Body of pancreas (tissue), 4 donors: Measurements from ENCODE around the gene KRTAP10-1.

ENCODE experiments used
- CTCF ChIP-seq, 7 experiments: fragments of 450-650 bp in 4 of 7; fragments of 200-600 bp in 3 of 7; sonication (generic) in 3 of 7; IDR thresholded peaks; one replicate each; pipeline ENCODE4 v1.5.1; 2016 to 2019; ENCODE audit warnings: antibody characterized with exemption in 7 of 7
- POLR2A ChIP-seq, 3 donors: fragments of 450-650 bp; IDR thresholded peaks; one replicate each; pipeline ENCODE4 v1.6.1; 2016; ENCODE audit warnings: antibody characterized with exemption in 3 of 3, mild to moderate bottlenecking in 2 of 3

GRCh38 chr21:44556879-44557278, 16.9 kb upstream of the KRTAP10-1 start:
- no peak for TF ChIP-seq CTCF (IDR thresholded peaks at IDR 0.05)
- TF ChIP-seq POLR2A (IDR thresholded peaks at IDR 0.05) = no peak
